ENCODE measurements around the gene KRTAP15-1. TPM values are rescaled to one million over a fixed set of nuclear protein-coding genes. Genes with fewer than 3 reads are reported as not detected.

Gene KRTAP15-1, protein sequence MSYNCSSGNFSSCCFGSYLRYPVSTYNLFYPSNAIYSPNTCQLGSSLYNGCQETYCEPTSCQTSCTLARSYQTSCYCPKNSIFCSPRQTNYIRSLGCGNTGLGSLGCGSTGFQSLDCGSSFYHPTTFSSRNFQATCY
- not detected in 2 replicates for total RNA-seq (2014; rRNA removed; shearing (Covaris generic))

DNA sequence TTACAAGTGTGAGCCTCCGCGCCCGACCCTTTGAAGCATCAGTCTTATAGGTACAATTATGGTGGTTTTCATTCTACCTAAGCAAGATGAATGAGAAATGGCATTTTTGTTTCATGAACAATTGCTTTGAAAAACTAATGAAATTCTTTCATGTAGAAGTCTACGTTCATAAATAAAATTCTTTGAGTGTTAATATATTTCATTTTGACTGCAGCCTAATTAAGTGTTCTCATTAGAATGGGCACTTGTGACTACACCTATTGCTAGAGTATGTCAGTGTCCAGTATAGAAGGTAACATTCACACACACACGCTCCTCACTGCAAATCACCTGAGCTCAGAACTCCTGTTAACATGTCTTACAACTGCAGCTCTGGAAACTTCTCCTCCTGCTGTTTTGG, at the start of gene KRTAP15-1:
Gene KRTAP15-1, plus strand, starts transcription at position 301 of the 400 bp plus-strand sequence. Its CDS starts 53 bp downstream, at position 354.

DNA sequence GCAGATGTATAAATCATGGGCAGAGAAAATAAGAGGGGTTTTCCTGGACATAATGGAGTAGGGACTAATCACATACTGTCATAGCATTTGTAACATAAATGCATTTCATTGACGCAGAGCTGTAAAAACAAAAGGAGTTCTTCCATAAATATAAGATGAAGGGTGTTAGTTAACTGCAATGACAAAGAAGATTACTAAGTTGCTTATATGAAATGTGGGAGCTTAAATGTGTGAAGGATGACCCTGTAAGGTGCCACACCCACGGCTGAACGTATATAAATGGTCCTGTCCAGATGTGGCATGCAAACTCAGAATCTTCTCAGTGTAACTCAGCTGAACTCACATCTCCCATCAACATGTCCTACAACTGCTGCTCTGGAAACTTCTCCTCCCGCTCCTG, 44.3 kb upstream of the KRTAP15-1 start, which contains the start of gene KRTAP13-1:
Gene KRTAP13-1, plus strand, starts transcription at position 301 of the 400 bp plus-strand sequence. Its CDS starts 56 bp downstream, at position 357.

GRCh38 chr21:30425826-30426225, 14.2 kb upstream of the KRTAP15-1 start, which contains the start of gene KRTAP13-3:
TSS of gene KRTAP13-3 (minus strand) at chr21:30425926. CDS start at chr21:30425912, 14 bp downstream.

GRCh38 chr21:30430170-30430655, 9.9 kb upstream of the KRTAP15-1 start, which contains the start of gene KRTAP13-4:
TSS of gene KRTAP13-4 (plus strand) at chr21:30430220. CDS start at chr21:30430276, 56 bp downstream.

DNA sequence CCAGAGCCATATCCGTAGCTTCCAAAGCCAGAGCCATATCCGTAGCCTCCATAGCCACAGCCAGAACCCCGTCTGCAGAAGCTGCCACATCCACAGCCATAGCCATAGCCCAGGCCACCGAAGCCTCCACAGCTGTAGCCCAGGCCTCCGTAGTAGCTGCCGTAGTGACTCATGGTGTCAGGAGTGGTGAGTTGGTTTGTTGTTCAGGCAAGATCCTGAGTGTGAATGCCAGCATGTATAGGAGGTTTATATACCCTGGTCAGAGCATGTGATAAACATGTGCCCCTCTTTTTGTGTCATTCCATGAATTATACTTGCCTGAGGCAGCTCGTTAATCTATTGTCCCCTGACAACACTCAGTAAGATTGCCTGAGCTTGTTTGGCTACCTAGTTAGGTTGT, 40.1 kb downstream of the KRTAP15-1 start, which contains the start of gene KRTAP19-1:
Gene KRTAP19-1, minus strand, starts transcription at position 223 of the 400 bp plus-strand sequence. Its CDS starts 50 bp downstream, at position 173.

DNA sequence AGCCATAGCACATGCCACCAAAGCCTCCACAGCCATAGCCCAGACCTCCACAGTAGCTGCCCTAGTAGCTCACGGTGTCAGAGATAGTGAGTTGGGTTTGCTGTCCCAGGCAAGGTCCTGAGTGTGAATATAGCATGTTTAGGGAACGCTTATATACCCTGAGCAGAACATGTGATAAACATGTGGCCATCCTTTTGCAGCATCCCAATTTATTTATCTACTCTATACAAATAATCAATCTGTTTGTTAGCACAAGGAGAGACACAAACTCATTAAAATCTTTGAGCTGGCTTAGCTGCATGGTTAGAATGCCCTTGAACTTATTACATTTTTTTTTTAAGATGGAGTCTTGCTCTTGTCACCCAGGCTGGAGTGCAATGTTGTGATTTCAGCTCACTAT, 47.3 kb downstream of the KRTAP15-1 start, which contains the start of gene KRTAP19-2:
Gene KRTAP19-2, minus strand, starts transcription at position 101 of the 400 bp plus-strand sequence. Its CDS starts 88 bp downstream, at position 13.

Other genes with a start within 250 kb of the KRTAP15-1 start
- gene CLDN8, start 224.2 kb upstream of the KRTAP15-1 start, total RNA-seq (2014; rRNA removed; shearing (Covaris generic)), result not detected in 2 replicates
- not detected in 2 replicates for gene KRTAP24-1, start 157.3 kb upstream of the KRTAP15-1 start, total RNA-seq (2014; rRNA removed; shearing (Covaris generic))
- gene KRTAP25-1, start 150.8 kb upstream of the KRTAP15-1 start, total RNA-seq (2014; rRNA removed; shearing (Covaris generic)), result not detected in 2 replicates
- not detected in 2 replicates for gene KRTAP26-1, start 120.0 kb upstream of the KRTAP15-1 start, total RNA-seq (2014; rRNA removed; shearing (Covaris generic))
- not detected in 2 replicates for gene KRTAP27-1, start 102.6 kb upstream of the KRTAP15-1 start, total RNA-seq (2014; rRNA removed; shearing (Covaris generic))
- gene KRTAP23-1, start 91.7 kb upstream of the KRTAP15-1 start, total RNA-seq (2014; rRNA removed; shearing (Covaris generic)), result not detected in 2 replicates
- gene KRTAP13-2, start 68.0 kb upstream of the KRTAP15-1 start, total RNA-seq (2014; rRNA removed; shearing (Covaris generic)), result not detected in 2 replicates
- gene KRTAP13-1, start 44.2 kb upstream of the KRTAP15-1 start, total RNA-seq (2014; rRNA removed; shearing (Covaris generic)), result not detected in 2 replicates
- gene KRTAP13-3, start 14.3 kb upstream of the KRTAP15-1 start, total RNA-seq (2014; rRNA removed; shearing (Covaris generic)), result not detected in 2 replicates
- not detected in 2 replicates for gene KRTAP13-4, start 10.1 kb upstream of the KRTAP15-1 start, total RNA-seq (2014; rRNA removed; shearing (Covaris generic))
- gene KRTAP19-1, start 40.1 kb downstream of the KRTAP15-1 start, total RNA-seq (2014; rRNA removed; shearing (Covaris generic)), result not detected in 2 replicates
- not detected in 2 replicates for gene KRTAP19-2, start 47.2 kb downstream of the KRTAP15-1 start, total RNA-seq (2014; rRNA removed; shearing (Covaris generic))
- not detected in 2 replicates for gene KRTAP19-3, start 51.7 kb downstream of the KRTAP15-1 start, total RNA-seq (2014; rRNA removed; shearing (Covaris generic))
- gene KRTAP19-4, start 56.9 kb downstream of the KRTAP15-1 start, total RNA-seq (2014; rRNA removed; shearing (Covaris generic)), result not detected in 2 replicates
- not detected in 2 replicates for gene KRTAP19-5, start 61.9 kb downstream of the KRTAP15-1 start, total RNA-seq (2014; rRNA removed; shearing (Covaris generic))
- not detected in 2 replicates for gene KRTAP19-6, start 101.6 kb downstream of the KRTAP15-1 start, total RNA-seq (2014; rRNA removed; shearing (Covaris generic))
- gene KRTAP19-7, start 121.0 kb downstream of the KRTAP15-1 start, total RNA-seq (2014; rRNA removed; shearing (Covaris generic)), result not detected in 2 replicates
- gene KRTAP22-2, start 150.1 kb downstream of the KRTAP15-1 start, total RNA-seq (2014; rRNA removed; shearing (Covaris generic)), result not detected in 2 replicates
- gene KRTAP6-3, start 152.2 kb downstream of the KRTAP15-1 start, total RNA-seq (2014; rRNA removed; shearing (Covaris generic)), result not detected in 2 replicates
- gene KRTAP6-2, start 158.6 kb downstream of the KRTAP15-1 start, total RNA-seq (2014; rRNA removed; shearing (Covaris generic)), result not detected in 2 replicates
- gene KRTAP22-1, start 160.8 kb downstream of the KRTAP15-1 start, total RNA-seq (2014; rRNA removed; shearing (Covaris generic)), result not detected in 2 replicates
- gene KRTAP6-1, start 173.7 kb downstream of the KRTAP15-1 start, total RNA-seq (2014; rRNA removed; shearing (Covaris generic)), result not detected in 2 replicates
- gene KRTAP20-1, start 176.2 kb downstream of the KRTAP15-1 start, total RNA-seq (2014; rRNA removed; shearing (Covaris generic)), result not detected in 2 replicates
- gene KRTAP20-4, start 180.4 kb downstream of the KRTAP15-1 start, total RNA-seq (2014; rRNA removed; shearing (Covaris generic)), result not detected in 2 replicates
- 1.5 TPM in 1 of 2 replicates, not detected in the other for gene KRTAP20-2, start 194.9 kb downstream of the KRTAP15-1 start, total RNA-seq (2014; rRNA removed; shearing (Covaris generic))
- gene KRTAP20-3, start 202.6 kb downstream of the KRTAP15-1 start, total RNA-seq (2014; rRNA removed; shearing (Covaris generic)), result not detected in 2 replicates

All from A375 (cell line).